Tibial artery (tissue), 4 donors: ENCODE results near the gene URGCP.
"Not testable (repeated sequence)": the region's sequence is repeated elsewhere in the genome, so short reads cannot be mapped to it uniquely, and the experiment has no call there.

Experiments
- DNase-seq, 2 donors: peaks; one replicate each; pipeline ENCODE4 v3.0.0-alpha.2; 2019
- H3K27ac ChIP-seq, 2 donors: fragments of 200-600 bp; sonication (generic) in 1 of 2; 1 replicate in 1 of 2; 2 replicates in 1 of 2; pipeline ENCODE4 v1.5.1; 2018 to 2019; ENCODE audit warnings: mild to moderate bottlenecking in 1 of 2
- H3K27me3 ChIP-seq, 2 donors: fragments of 200-600 bp; sonication (generic) in 1 of 2; one replicate each; pipeline versions ENCODE4 v1.5.1 to v1.6.0; 2016 to 2019
- H3K36me3 ChIP-seq, 3 donors: fragments of 200-600 bp; sonication (generic) in 2 of 3; one replicate each; pipeline ENCODE4 v1.5.1; 2016 to 2019; ENCODE audit warnings: mild to moderate bottlenecking in 2 of 3
- H3K4me1 ChIP-seq, 4 donors: fragments of 200-600 bp; sonication (generic) in 2 of 4; 1 replicate in 3 of 4; 2 replicates in 1 of 4; pipeline ENCODE4 v1.5.1; 2016 to 2019
- H3K4me3 ChIP-seq, 2 donors: fragments of 200-600 bp; sonication (generic) in 1 of 2; 1 replicate in 1 of 2; 2 replicates in 1 of 2; pipeline ENCODE4 v1.5.1; 2018 to 2019; ENCODE audit warnings: mild to moderate bottlenecking in 2 of 2
- H3K9me3 ChIP-seq, 3 donors: fragments of 200-600 bp; sonication (generic) in 1 of 3; one replicate each; pipeline ENCODE4 v1.5.1; 2016 to 2019
- CTCF ChIP-seq, 2 experiments: fragments of 200-600 bp in 1 of 2; fragments of 450-650 bp in 1 of 2; IDR thresholded peaks; one replicate each; pipeline ENCODE4 v1.5.1; 2017 to 2019; ENCODE audit warnings: antibody characterized with exemption in 2 of 2, mild to moderate bottlenecking in 1 of 2, moderate library complexity in 1 of 2
- intact Hi-C: fragments of 100-400 bp; cut with DNase I; formaldehyde crosslinking; loops from one replicate; pipeline ENCODE4 v1.15.0; 2023; ENCODE audit warnings: low total_unique reads

URGCP gene

GRCh38 chr7:43914795-43915194, 8.4 kb upstream of the URGCP start:
- intact Hi-C loops: no loop called here
- no peak for TF ChIP-seq CTCF (IDR thresholded peaks at IDR 0.05)

GRCh38 chr7:43905956-43906330, 453 bp downstream of the URGCP start:
- no peaks in the 10 kb centered on the region for H3K36me3 ChIP-seq
- DNase-seq: peak in 1 of 2 donors; percentile 22

More at GRCh38 chr7:43914795-43915194, 8.4 kb upstream of the URGCP start:
- H3K36me3 ChIP-seq: peaks cover 0 to 8% (median 0%) of the 10 kb centered on the region in 3 donors
- H3K9me3 ChIP-seq: no peaks in the 10 kb centered on the region
- H3K27me3 ChIP-seq: no peaks in the 10 kb centered on the region
- H3K4me1 ChIP-seq: no peaks in the 10 kb centered on the region
- H3K4me3 ChIP-seq: no peak overlapping the region
- DNase-seq: no peak
- no peak overlapping the region for H3K27ac ChIP-seq

DNA sequence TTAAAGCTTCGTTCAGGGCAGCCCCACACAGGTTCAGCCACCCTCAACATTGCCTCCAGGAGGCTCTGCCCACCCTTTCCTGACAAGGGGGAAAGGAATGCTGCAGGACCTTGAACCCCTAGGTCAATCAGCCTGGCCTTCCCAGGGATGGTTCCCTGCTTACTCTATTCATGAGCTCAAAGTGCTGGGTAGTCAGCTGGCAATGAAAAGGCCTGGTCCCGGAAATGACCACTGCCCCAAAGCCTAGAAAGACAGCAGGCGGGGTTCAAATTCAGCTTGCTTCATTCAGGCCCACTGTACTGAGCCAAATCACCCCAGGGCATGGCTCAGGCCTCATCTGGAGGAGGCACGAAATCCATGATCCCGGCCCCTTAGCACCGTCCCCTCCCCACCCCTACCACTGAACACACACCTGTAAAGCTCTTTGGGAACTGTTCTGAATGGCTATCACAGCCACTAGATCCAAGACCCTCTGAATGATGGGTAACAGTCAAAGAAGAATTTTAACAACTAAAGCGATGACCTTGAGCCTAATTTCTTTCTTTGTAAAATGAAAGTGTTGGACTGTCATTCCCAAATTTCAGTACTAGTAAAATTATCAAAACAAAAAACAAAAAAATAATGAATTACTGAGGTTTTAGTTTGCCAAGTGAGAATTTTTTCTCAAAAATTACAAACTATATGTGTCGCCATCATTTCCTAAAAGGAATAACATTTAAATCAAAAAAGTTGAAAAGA, 1.0 kb downstream of the URGCP start:
- Histone ChIP-seq H3K9me3 (no peaks in the 10 kb centered on the region), H3K4me3 (peak overlapping the region; percentile 66 to 71), H3K27me3 (no peaks in the 10 kb centered on the region), H3K27ac (peak overlapping the region; percentile 82 to 90), H3K36me3 (no peaks in the 10 kb centered on the region), H3K4me1 (peaks cover 0 to 52% (median 34%) of the 10 kb centered on the region in 4 donors)
- DNase-seq: no peak
- no peak for TF ChIP-seq CTCF (IDR thresholded peaks at IDR 0.05)
- intact Hi-C loops: loop anchor here (5.0 kb wide), 1 partner anchor 33 kb away; no protein-coding TSS in a partner anchor

More at GRCh38 chr7:43905956-43906330, 453 bp downstream of the URGCP start:
- Histone ChIP-seq H3K4me1 (peaks cover 0 to 46% (median 31%) of the 10 kb centered on the region in 4 donors), H3K27ac (peak overlapping the region; percentile 82 to 90), H3K9me3 (no peaks in the 10 kb centered on the region), H3K4me3 (peak overlapping the region; percentile 66 to 71), H3K27me3 (no peaks in the 10 kb centered on the region)
- intact Hi-C loops: loop anchor here (5.0 kb wide), 1 partner anchor 34 kb away; no protein-coding TSS in a partner anchor
- no peak for TF ChIP-seq CTCF (IDR thresholded peaks at IDR 0.05)

GRCh38 chr7:43904533-43905208, 1.7 kb downstream of the URGCP start:
- TF ChIP-seq CTCF (IDR thresholded peaks at IDR 0.05): no peak
- DNase-seq: no peak
- Histone ChIP-seq H3K4me3 (peak overlapping the region; percentile 66 to 71), H3K27me3 (no peaks in the 10 kb centered on the region), H3K36me3 (no peaks in the 10 kb centered on the region), H3K9me3 (no peaks in the 10 kb centered on the region), H3K27ac (peak overlapping the region; percentile 82 to 90), H3K4me1 (peaks cover 0 to 52% (median 34%) of the 10 kb centered on the region in 4 donors)
- intact Hi-C loops: loop anchor here (5.0 kb wide), 1 partner anchor 32 kb away; no protein-coding TSS in a partner anchor

GRCh38 chr7:43902542-43903054, 3.8 kb downstream of the URGCP start:
- no peak overlapping the region for H3K27ac ChIP-seq
- H3K9me3 ChIP-seq: no peaks in the 10 kb centered on the region
- intact Hi-C loops: no loop called here
- H3K4me1 ChIP-seq: peaks cover 0 to 57% (median 34%) of the 10 kb centered on the region in 4 donors
- H3K4me3 ChIP-seq: no peak overlapping the region
- TF ChIP-seq CTCF (IDR thresholded peaks at IDR 0.05): no peak
- DNase-seq: no peak
- H3K36me3 ChIP-seq: no peaks in the 10 kb centered on the region
- H3K27me3 ChIP-seq: no peaks in the 10 kb centered on the region

- intact Hi-C loops, H3K27me3 ChIP-seq, H3K27ac ChIP-seq, H3K36me3 ChIP-seq, DNase-seq, H3K9me3 ChIP-seq, H3K4me3 ChIP-seq: not testable (repeated sequence)
- peaks cover 0 to 31% (median 17%) of the 10 kb centered on the region in 4 donors for H3K4me1 ChIP-seq
These were observed 7.8 kb downstream of the URGCP start for GRCh38 chr7:43898571-43898970.
